SK-N-SH (cell line): Measurements from ENCODE around the gene WFDC12. TPM values are rescaled to one million over a fixed set of nuclear protein-coding genes. Genes with fewer than 3 reads are reported as not detected.

Experiments used
- CTCF ChIA-PET: fragments of 300-600, 350-600 bp; formaldehyde crosslinking; extraction: SDS; loops from one replicate; lab custom pipeline; 2021; lab: Yijun Ruan, JAX
- POLR2A ChIA-PET: fragments of 350-600 bp; sonication (Branson Sonifier 250); formaldehyde crosslinking; extraction: SDS; loops from one replicate; lab custom pipeline; 2020; ENCODE audit warnings: antibody characterized with exemption, inconsistent platforms; lab: Yijun Ruan, JAX
- DNase-seq: peaks from one replicate; pipeline ENCODE4 v3.0.0; 2012
- H2AFZ ChIP-seq: fragments of 200-600 bp; sonication (generic); 2 replicates; pipeline ENCODE4 v1.8.1; 2016; ENCODE audit warnings: antibody characterized with exemption, mild to moderate bottlenecking, low read depth
- H3F3A ChIP-seq: fragments of 200-600 bp; sonication (generic); replicated peaks from 2 replicates; pipeline ENCODE3; 2016; ENCODE audit warnings: antibody characterized with exemption, mild to moderate bottlenecking; ENCODE audit not compliant: insufficient read depth
- H3K27ac ChIP-seq, 2 experiments: fragments of 200-500 bp in 1 of 2; fragments of 200-600 bp in 1 of 2; sonication (Bioruptor generic) in 1 of 2; sonication (generic), shearing (Covaris generic) in 1 of 2; 2 replicates each; pipeline versions ENCODE4 v1.5.1 to v1.6.1; 2014 to 2016; ENCODE audit warnings: low read depth in 2 of 2, inconsistent platforms in 1 of 2, low read length in 1 of 2, mild to moderate bottlenecking in 1 of 2, mixed read lengths in 1 of 2
- H3K27me3 ChIP-seq: fragments of 200-600 bp; sonication (generic), shearing (Covaris generic); 2 replicates; pipeline ENCODE4 v1.6.1; 2016; ENCODE audit warnings: mixed run types; ENCODE audit not compliant: insufficient read depth
- H3K36me3 ChIP-seq, 2 experiments: fragments of 200-500 bp in 1 of 2; fragments of 200-600 bp in 1 of 2; sonication (Bioruptor generic) in 1 of 2; sonication (generic) in 1 of 2; replicated peaks in 1 of 2; 2 replicates each; pipeline versions ENCODE3 to v1.5.1; 2014 to 2016; ENCODE audit warnings: low read length in 1 of 2, mild to moderate bottlenecking in 1 of 2; ENCODE audit not compliant: insufficient read depth in 2 of 2, control insufficient read depth in 1 of 2
- H3K4me1 ChIP-seq, 2 experiments: fragments of 200-500 bp in 1 of 2; fragments of 200-600 bp in 1 of 2; sonication (Bioruptor generic) in 1 of 2; sonication (generic), shearing (Covaris generic) in 1 of 2; 2 replicates each; pipeline versions ENCODE4 v1.5.1 to v1.6.1; 2014 to 2016; ENCODE audit warnings: low read depth in 1 of 2, low read length in 1 of 2, mixed run types in 1 of 2; ENCODE audit not compliant: insufficient read depth in 2 of 2, control insufficient read depth in 1 of 2
- H3K4me2 ChIP-seq: fragments of 200-600 bp; sonication (generic), shearing (Covaris generic); 2 replicates; pipeline ENCODE4 v1.6.1; 2017; ENCODE audit warnings: mixed run types
- H3K4me3 ChIP-seq, 2 experiments: fragments of 200-500 bp in 1 of 2; fragments of 200-600 bp in 1 of 2; sonication (Bioruptor generic) in 1 of 2; sonication (generic), shearing (Covaris generic) in 1 of 2; 2 replicates each; pipeline versions ENCODE4 v1.5.1 to v1.8.1; 2014 to 2016; ENCODE audit warnings: low read depth in 2 of 2, inconsistent platforms in 1 of 2, low read length in 1 of 2, mild to moderate bottlenecking in 1 of 2, mixed read lengths in 1 of 2, moderate library complexity in 1 of 2
- H3K79me2 ChIP-seq: fragments of 200-600 bp; sonication (generic); 2 replicates; pipeline ENCODE4 v1.8.1; 2017; ENCODE audit warnings: mild to moderate bottlenecking; ENCODE audit not compliant: insufficient read depth
- H3K9ac ChIP-seq: fragments of 200-600 bp; sonication (generic); 2 replicates; pipeline ENCODE4 v1.6.1; 2017; ENCODE audit warnings: mixed run types
- H3K9me2 ChIP-seq: fragments of 200-600 bp; sonication (generic); 2 replicates; pipeline ENCODE4 v1.6.1; 2017; ENCODE audit warnings: mixed run types
- H3K9me3 ChIP-seq: fragments of 200-600 bp; sonication (generic); 2 replicates; pipeline ENCODE4 v1.6.1; 2017; ENCODE audit warnings: mixed run types, mild to moderate bottlenecking, moderate library complexity
- H4K20me1 ChIP-seq: fragments of 200-600 bp; sonication (generic); 2 replicates; pipeline ENCODE4 v1.6.1; 2017; ENCODE audit warnings: mild to moderate bottlenecking, mixed run types; ENCODE audit not compliant: insufficient read depth
- CHD2 ChIP-seq: fragments of 150-350 bp; IDR thresholded peaks from 2 replicates; pipeline ENCODE4 v1.6.1; 2018; ENCODE audit warnings: low read length; ENCODE audit not compliant: partially characterized antibody
- CTCF ChIP-seq: fragments of 200-600 bp; sonication (generic); IDR thresholded peaks from 2 replicates; pipeline ENCODE4 v1.6.1; 2017; ENCODE audit warnings: antibody characterized with exemption, mild to moderate bottlenecking, moderate library complexity
- ELF1 ChIP-seq: IDR thresholded peaks from 2 replicates; pipeline ENCODE4 v1.4.0; 2012
- EZH2phosphoT487 ChIP-seq: fragments of 200-600 bp; sonication (generic); IDR thresholded peaks from 2 replicates; pipeline ENCODE4 v1.6.1; 2017; ENCODE audit warnings: low read depth, mixed run types, mild to moderate bottlenecking, antibody characterized with exemption, moderate library complexity, borderline replicate concordance
- FOSL2 ChIP-seq: IDR thresholded peaks from 2 replicates; pipeline ENCODE4 v1.4.0; 2012; ENCODE audit warnings: low read depth, mild to moderate bottlenecking, moderate library complexity, borderline replicate concordance
- FOXM1 ChIP-seq: IDR thresholded peaks from 2 replicates; pipeline ENCODE4 v1.4.0; 2012; ENCODE audit warnings: low read depth, mild to moderate bottlenecking
- GABPA ChIP-seq: IDR thresholded peaks from 2 replicates; pipeline ENCODE4 v1.4.0; 2012; ENCODE audit warnings: low read depth, mild to moderate bottlenecking
- MXI1 ChIP-seq: IDR thresholded peaks from 2 replicates; pipeline ENCODE4 v1.6.1; 2012; ENCODE audit warnings: mild to moderate bottlenecking, low read depth, low read length, improper control_type of control experiment
- NFIC ChIP-seq: IDR thresholded peaks from 2 replicates; pipeline ENCODE4 v1.4.0; 2012; ENCODE audit warnings: borderline replicate concordance
- PBX3 ChIP-seq: IDR thresholded peaks from 2 replicates; pipeline ENCODE4; 2012
- RAD21 ChIP-seq: IDR thresholded peaks from 2 replicates; pipeline ENCODE4 v1.6.1; 2012; ENCODE audit warnings: mild to moderate bottlenecking, low read length
- RCOR1 ChIP-seq: fragments of 150-350 bp; IDR thresholded peaks from 2 replicates; pipeline ENCODE4 v1.6.1; 2017; ENCODE audit warnings: antibody characterized with exemption, low read length
- REST ChIP-seq: IDR thresholded peaks from 2 replicates; pipeline ENCODE4 v1.6.1; 2012; ENCODE audit warnings: mild to moderate bottlenecking, low read depth, low read length, moderate library complexity
- RXRA ChIP-seq: IDR thresholded peaks from 2 replicates; pipeline ENCODE4 v1.4.0; 2012; ENCODE audit warnings: low read depth, mild to moderate bottlenecking, borderline replicate concordance
- TCF12 ChIP-seq: IDR thresholded peaks from 2 replicates; pipeline ENCODE4 v1.4.0; 2012
- USF1 ChIP-seq: IDR thresholded peaks from 2 replicates; pipeline ENCODE4 v1.4.0; 2012; ENCODE audit warnings: low read depth, borderline replicate concordance
- USF2 ChIP-seq: fragments of 150-350 bp; IDR thresholded peaks from 2 replicates; pipeline ENCODE4 v1.6.1; 2017; ENCODE audit warnings: antibody characterized with exemption, low read length, low read depth, borderline replicate concordance
- WGBS: methylation state at CpG from one replicate; pipeline ENCODE4 v1.1.6; 2017; ENCODE audit warnings: low lambda C conversion rate; 5-methylcytosine and 5-hydroxymethylcytosine counted together
- polyA plus RNA-seq, 3 experiments: library from polyadenylated mRNA; depleted of rRNA; stranded (reverse); fragments of >200 nt; gene quantifications; 2 replicates each; pipeline ENCODE4 v1.2.3, GENCODE V29; 2012

The WFDC12 gene
- polyA plus RNA-seq, 1 of the 3 experiments (the other 2 are of a cell fraction) = not detected

GRCh38 chr20:45163083-45163803 is 39.0 kb upstream of the WFDC12 start:
- no peak for TF ChIP-seq ELF1
- no peak for TF ChIP-seq RCOR1
- no peak for TF ChIP-seq REST
- no peak for TF ChIP-seq RXRA
- no peak for TF ChIP-seq PBX3
- TF ChIP-seq TCF12 = no peak
- no peak for TF ChIP-seq GABPA
- TF ChIP-seq RAD21 = no peak
- no peak for TF ChIP-seq NFIC
- TF ChIP-seq USF2 = no peak
- TF ChIP-seq FOSL2 = no peak
- no peak for TF ChIP-seq FOXM1
- no peak for TF ChIP-seq CHD2
- TF ChIP-seq MXI1 = no peak
- TF ChIP-seq EZH2phosphoT487 = no peak
- TF ChIP-seq CTCF = no peak
- TF ChIP-seq USF1 = no peak
- Histone ChIP-seq H2AFZ (no peak overlapping the region), H3K27me3 (no peaks in the 10 kb centered on the region), H3K4me1 (no peaks in the 10 kb centered on the region), H3K4me2 (no peak overlapping the region), H3K36me3 (no peaks in the 10 kb centered on the region), H3K27ac (no peak overlapping the region), H3K9me2 (no peaks in the 10 kb centered on the region), H4K20me1 (no peaks in the 10 kb centered on the region), H3K79me2 (no peaks in the 10 kb centered on the region), H3F3A (no peaks in the 10 kb centered on the region), H3K9ac (no peak overlapping the region), H3K9me3 (no peaks in the 10 kb centered on the region), H3K4me3 (no peak overlapping the region)
- 6% methylated on average over 1 of the region's 1 CpG for WGBS
- POLR2A ChIA-PET = no interaction called here
- CTCF ChIA-PET = interaction anchor here (0.7 kb wide), 1 partner anchor 806 kb away, joined by 3 read pairs; no protein-coding TSS in a partner anchor
- DNase-seq = no peak
